ENCODE measurements around the gene GPR62.

The GPR62 gene

DNA sequence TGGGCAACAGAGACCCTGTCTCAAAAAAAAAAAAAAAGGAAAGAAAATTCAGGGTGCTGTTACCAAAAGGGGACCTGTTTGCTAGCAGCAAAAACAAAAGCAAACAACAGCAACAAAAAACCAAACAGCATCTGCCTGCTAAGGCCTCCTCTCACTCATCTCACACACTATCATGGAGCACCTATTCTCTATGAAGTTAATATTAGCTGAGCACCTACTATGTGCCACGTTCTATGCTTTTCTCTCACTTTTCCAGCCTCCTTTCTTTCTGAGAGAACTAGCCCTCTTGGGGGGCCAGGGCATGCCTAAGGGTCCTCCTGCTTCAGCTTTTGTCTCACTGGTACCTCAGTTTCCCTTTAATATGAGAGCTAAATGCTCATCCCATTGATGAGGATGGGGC is 468 bp upstream of the GPR62 start:
- no peak for DNase-seq (ENCODE audit: low read depth)

DNA sequence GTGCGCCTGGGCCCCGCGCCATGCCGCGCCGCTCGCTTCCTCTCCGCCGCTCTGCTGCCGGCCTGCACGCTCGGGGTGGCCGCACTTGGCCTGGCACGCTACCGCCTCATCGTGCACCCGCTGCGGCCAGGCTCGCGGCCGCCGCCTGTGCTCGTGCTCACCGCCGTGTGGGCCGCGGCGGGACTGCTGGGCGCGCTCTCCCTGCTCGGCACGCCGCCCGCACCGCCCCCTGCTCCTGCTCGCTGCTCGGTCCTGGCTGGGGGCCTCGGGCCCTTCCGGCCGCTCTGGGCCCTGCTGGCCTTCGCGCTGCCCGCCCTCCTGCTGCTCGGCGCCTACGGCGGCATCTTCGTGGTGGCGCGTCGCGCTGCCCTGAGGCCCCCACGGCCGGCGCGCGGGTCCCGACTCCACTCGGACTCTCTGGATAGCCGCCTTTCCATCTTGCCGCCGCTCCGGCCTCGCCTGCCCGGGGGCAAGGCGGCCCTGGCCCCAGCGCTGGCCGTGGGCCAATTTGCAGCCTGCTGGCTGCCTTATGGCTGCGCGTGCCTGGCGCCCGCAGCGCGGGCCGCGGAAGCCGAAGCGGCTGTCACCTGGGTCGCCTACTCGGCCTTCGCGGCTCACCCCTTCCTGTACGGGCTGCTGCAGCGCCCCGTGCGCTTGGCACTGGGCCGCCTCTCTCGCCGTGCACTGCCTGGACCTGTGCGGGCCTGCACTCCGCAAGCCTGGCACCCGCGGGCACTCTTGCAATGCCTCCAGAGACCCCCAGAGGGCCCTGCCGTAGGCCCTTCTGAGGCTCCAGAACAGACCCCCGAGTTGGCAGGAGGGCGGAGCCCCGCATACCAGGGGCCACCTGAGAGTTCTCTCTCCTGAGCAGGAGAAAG is 951 bp downstream of the GPR62 start:
- no peak for DNase-seq (ENCODE audit: low read depth)

DNA sequence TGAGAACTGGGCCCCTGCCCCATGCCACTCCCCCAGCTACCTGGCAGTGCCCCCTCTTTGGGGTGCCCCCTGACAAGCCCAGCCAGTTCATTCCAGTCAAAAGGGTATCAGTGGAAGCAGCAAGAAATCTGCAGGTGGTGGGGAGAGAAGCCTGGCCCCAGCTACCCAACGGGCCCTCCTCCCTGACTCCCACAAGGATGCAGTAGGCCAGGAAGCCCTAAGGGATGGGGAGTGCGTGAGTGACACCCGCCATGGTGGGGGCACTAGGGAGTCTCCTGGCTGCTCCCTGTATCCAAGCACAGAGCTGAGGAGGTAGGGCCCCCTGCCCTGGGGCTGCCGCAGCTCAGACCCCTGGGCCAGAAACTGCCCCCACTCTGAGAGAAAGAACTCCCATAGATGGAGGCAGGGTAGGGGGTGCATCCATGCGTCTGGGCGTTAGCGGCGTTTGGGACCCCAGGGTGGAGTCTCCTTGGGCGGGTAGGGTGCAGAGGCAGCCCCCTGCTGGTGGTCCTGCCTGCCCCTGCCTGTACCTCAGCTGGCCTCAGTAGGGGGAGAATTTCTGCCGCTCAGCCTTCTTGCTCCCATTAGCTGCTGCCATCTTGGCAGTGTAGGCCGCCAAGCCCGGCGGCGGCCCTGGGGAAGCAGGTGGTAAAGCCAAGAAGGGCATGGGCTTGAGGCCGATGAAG is 2.5 kb downstream of the GPR62 start:
- DNase-seq (ENCODE audit: low read depth), result no peak

DNA sequence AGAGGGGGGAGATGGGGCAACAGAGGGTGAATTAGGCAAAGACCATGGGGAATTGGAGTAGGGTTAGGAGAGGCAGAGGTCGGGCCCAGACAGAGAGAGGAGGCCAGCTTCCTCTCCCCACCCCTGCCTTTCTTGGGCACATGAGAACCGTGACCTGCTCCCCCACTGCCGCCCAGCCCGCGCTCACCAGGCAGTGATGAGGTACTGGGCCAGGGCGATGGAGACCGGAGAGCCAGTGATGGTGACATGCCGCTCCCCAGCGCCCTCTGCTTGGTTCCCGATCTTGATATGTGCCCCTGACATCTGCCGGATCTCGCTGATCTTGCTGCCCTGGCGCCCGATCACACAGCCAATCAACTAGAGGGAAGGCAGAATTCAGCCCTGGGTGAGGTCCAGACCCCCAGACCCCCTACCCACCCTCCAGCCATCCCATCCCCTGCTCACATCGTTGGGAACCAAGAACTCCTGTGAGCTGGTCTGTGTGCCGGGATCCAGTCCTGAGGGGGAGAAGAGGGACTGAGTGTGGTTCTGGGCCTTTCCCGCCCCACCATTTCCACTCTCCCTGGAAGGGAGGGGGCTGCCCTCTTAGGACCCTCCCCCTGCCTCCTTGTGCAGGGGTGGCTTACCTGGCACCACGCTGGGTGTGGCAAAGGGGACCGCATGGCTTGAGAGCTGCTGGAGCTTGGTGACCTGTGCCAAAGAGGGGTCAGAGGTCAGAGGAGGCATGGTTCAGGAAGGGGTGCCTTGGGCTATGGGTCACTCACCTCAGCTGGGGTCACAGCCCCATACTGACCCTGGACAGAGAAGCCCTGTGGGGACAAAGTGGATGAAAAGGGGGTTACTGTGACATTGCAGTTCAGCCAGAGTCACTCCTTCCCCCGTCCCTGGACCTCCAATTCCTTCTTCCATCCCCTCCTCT is 3.7 kb downstream of the GPR62 start:
- DNase-seq (ENCODE audit: low read depth), result no peak

DNA sequence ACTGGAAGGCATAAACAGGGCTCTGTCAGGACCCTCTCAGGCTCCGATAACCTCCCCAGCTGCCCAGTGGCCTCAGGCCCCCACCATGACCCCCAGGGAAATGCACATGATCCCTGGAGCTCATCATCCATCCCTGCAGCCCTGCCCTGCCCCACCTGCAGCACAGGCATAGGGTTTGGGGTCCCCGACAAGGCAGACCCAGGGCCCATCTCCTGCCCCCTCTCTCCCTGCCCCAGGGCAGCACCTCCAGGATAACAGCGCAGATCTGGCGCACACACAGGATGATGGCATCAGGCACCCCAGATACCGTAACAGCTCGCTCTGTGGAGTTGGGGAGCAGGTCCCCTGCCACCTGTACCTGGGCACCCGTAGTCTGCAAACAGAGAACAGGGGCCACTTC is 4.5 kb downstream of the GPR62 start:
- DNase-seq (ENCODE audit: low read depth), result no peak

DNA sequence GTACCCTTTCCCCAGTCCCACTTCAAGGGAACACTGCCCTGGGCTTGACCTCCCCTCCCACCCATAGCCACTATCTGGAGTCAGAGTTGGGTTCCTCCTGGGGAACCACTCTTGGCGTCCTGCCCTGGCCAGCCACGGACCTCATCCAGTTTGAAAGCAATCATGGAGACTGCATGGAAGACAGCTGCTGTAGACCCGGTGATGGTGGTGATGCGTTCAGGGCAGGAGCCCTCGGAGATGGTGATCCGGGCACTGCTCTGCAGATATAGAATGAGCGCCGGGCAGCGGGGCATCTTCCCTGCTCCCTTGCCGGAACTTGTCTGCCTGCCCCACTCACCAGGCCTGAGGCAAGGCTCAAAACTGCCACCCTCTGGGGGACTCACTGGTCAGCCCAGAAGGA is 5.2 kb downstream of the GPR62 start:
- no peak for DNase-seq (ENCODE audit: low read depth)

DNA sequence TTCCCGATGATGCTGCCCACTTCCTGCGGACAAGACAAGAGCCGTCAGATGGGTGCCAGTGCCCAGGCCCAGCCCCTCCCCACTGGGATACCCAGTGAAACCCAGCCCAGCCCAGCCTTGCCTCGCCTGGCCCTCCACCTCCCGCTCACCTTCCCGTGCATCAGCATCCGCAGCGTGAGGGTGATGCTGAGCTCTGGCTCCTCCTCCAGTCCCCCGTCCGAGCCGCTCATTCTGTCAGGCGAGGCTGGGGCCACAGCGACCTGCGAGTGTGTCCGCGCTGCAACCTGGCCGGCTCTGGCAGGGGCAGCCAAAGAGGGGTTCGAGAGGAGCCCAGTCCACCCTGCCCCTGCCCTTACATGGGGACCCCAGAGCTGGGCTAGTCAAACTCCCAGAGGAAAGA is 5.8 kb downstream of the GPR62 start:
- no peak for DNase-seq (ENCODE audit: low read depth)

DNA sequence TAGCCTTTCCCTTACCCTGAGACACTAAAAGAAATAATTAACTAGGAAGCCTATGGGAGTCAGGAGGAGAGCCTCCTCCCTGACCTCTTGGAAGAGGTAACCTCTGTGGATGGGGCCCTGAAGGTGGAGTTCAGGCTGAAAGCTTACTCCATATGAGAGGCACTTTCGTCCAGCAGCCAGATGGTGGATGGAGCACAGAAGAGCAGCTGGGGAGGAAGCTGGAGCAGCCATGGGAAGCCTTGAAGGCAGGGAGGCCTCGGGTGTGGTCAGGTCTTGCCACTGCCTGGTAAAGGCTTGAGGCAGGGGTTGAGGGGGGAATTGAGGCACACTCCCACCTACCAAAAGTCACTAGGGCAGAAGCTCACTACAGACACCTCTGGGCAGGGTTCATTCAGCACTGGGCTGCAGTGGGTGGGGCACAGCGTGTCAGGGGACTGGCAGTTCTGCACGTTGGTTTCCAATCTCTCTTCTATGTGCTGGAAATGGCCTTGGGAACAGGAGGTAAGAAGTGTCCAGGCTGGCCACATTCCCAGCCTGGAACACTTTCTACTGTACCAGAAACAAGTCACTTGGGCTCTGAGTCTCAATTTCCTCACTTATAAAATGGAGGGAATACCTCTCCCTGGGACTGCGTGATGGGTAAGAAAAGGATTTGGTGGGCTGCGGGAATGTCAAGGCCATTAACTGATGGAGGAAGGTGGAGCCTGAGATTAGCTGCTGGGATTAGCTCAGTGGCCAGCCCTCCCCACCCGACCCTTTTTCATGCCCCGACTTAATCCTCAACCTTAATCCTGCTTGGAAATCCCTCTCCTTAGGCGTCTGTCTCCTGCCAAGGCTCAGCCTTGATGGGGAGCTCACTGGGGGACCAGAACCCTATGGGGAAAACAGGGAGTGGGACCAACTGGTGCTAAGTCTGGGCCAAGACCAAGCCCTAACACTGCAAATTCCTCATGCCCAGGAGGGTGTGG is 6.7 kb downstream of the GPR62 start:
- no peak for DNase-seq (ENCODE audit: low read depth)

DNA sequence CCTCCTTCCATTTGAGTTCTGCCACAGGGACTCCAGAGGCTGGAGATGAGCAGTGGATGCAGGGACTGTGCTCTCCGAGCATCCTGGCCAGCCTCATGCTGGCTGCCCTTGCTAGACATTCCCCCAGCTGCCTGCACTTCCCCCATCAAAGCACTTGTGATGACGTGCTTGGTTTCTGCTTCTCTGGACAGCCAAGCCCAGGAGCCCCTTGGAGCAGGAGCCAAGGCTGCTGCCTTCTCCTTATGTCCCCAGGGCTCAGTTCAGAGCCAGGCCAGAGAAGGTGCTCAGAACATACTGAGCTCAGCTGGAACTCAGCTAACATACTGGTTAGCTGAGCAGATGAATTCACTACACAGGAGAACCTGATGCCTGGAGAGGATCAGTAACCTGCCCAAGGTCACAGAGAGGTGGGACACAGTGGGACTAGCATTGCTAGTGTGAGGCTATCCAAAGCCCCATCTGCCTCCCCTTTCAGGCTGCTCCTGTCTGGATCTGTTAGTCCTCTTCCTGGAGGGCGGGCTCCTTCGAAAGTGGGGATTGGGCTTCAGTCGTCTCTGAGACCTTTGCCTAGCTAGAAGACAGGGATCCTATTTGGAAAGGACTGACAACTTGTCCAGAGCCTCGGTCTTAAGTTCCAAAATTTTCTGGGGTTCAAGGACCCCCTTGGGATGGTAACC is 7.8 kb downstream of the GPR62 start:
- DNase-seq (ENCODE audit: low read depth), result no peak

DNA sequence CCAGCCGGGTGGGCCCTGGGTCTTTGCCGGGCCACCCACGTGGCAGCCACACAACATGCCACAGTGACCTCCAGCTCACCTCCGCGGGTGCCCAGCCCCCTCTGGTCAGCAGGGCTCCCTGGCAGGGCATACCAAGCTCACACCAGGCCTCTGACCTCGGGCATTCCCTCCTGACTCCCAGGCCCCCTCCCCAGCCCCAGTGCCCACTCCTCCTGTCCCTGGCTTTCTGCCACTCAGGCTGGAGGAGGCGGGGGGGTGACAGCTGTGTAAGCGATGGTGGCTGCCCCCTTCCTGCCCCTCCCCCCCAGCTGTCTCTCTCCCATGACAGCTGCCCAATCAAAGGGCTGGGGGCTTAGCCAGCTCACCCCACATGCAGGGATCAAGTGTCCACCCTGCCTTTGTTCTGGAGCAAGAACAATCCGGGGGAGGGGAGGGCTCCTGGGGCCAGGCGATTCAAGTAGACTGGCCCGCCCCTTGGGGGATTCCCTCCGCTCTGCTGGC is 8.8 kb downstream of the GPR62 start:
- DNase-seq (ENCODE audit: low read depth), result no peak

DNA sequence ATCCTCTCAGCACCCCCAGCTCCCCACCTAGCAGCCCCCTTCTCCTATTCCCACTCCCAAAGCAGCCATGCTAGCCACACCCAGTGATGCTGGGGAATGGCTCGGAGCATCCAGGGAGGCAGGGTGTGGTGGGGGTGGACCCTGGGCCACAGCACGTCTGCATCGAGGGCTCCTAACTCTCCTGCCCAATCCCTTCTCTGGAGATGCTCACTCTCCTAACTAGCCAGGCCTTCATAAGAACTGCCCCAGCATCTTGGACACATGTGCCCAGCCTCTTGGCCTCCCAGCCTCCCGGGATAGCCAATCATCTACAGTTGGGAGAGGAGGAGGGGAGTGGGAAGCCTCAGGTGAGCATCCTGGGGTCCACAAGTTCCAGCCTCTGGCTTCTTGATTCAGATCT is 9.3 kb downstream of the GPR62 start:
- DNase-seq (ENCODE audit: low read depth), result no peak

DNA sequence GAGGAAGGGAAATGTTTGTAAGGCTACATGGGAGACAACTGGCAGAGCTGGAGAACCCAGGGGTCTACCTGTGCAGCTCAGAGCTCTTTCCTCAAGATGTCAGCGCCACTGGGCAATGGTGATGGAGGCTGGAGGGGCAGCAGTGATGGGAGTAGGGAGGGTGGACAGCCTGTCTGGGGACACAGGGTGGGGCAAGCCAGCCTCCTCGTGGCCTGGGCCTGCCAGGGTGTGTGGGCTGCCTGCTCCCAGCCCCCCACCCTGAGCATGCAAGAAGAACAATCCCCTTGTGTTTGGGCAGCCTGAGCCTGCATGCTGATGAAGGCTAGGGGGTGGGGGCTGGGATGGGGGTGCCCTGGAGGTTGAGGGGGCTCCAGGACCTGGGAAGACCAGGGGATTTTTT is 10.8 kb downstream of the GPR62 start:
- DNase-seq (ENCODE audit: low read depth), result no peak

DNA sequence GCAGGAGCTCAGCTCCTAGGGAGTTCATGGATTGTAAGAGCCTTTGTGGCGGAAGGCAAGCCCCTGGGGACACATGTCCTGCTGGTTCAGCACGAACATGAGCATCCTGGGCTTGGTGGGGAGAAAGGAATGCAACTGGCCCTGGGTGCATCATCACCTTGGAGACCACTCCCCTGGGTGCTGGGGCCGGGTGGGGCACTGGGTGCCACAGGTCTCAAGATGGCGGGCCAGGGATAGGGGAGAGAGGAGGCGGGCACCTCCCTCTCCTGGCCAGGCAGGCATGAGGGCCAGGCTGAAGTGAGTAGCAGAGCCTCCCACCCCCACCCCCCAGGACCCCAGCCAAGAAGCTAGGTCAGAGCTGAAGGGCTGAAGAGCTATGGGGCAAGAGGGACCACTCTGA is 11.3 kb downstream of the GPR62 start:
- no peak for DNase-seq (ENCODE audit: low read depth)

DNA sequence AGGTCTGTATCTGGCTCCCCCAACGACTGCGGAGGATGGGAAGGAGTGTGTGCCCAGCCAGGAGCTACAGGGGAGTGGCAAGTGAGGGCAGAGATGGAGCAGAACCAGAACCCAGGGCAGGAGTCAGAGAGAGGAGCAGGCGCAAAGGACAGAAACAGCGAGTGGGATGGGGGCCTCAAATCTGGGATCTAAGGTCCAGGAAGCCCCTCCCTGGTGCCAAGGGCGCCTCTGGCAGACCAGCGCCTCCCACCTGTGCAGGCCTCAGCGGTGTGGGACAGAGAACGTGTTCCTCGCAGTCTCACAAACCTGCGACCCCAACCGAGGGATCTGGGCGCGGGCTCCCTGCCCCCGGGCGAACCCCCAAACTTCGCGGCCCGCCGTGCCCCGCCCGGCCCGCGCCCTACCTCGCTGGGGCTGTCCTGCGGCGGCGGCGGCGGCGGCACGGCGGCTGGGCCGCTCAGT is 11.8 kb downstream of the GPR62 start:
- no peak for DNase-seq (ENCODE audit: low read depth)

DNA sequence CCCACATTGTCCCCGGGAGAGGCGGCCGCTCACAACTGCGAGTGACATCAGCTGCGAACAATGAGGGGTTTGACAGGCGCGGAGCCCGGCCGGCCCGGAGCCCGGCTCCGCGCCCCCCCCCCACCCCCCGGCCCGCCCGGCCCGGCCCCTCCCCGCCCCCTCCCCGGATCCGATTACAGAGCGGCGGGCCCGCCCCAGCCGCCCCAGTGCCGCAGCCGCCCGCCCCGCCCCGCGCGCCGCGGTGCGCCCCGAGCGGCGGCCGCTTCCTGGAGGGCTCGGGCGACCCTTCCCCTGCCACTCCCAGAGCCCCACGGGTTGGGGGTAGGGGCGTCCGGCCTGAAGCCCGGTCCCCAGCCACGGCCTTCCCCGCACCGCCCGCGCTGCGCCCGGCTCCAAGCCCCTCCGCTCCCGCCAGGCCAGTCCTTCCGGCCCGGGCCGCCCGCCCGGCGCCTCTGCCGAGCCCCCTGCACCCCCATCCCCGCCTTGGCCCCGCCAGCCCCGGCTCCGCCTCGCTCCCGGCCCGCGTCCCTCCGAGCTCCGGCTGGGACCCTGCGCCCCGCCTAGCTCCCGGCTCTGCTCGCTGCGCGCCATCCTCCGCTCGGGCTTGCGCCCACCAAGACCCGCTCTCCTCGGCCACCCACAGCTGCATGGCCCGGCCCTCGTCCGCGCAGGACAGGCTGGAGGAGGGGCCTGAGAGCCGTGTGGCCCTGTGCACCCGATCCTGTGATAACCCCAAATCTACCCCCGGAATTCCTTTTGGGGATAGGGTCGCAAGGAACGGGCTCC is 12.4 kb downstream of the GPR62 start, which contains the start of gene PCBP4:
TSS of gene PCBP4 (minus strand) at position 71 of the 786 bp plus-strand sequence. CDS start 6,214 bp downstream, outside the sequence.
- peak; percentile 33 for DNase-seq (ENCODE audit: low read depth)

DNA sequence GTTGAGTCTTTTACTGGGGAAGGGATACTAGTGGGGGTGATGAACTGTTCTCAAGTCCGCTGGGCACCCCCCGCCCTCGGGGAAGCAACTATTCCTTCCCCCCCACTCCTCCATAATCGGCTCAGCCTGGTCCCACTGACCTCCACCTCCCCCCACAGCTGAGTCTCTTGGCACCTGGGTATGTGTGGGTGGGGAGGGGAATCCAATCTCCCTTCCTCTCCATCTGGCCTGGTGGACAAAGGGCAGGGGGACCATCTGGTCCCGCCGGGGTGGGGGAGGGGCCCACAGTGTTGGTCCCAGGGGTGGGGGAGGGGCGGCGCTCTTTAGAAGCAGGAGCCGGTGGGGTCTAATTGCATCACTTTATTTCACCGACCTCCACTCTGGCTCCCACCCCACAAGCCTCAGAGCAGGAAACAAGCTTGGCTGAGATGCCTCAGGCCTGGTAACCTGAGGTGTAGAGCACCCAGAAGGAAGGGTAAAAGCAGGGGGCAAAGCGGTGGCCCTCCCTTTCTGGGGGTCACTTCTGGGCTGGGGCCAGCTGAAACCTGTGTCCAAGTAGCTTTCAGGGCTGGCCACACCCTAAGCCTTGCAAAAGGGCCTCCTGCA is 13.1 kb downstream of the GPR62 start:
- DNase-seq (ENCODE audit: low read depth), result no peak

DNA sequence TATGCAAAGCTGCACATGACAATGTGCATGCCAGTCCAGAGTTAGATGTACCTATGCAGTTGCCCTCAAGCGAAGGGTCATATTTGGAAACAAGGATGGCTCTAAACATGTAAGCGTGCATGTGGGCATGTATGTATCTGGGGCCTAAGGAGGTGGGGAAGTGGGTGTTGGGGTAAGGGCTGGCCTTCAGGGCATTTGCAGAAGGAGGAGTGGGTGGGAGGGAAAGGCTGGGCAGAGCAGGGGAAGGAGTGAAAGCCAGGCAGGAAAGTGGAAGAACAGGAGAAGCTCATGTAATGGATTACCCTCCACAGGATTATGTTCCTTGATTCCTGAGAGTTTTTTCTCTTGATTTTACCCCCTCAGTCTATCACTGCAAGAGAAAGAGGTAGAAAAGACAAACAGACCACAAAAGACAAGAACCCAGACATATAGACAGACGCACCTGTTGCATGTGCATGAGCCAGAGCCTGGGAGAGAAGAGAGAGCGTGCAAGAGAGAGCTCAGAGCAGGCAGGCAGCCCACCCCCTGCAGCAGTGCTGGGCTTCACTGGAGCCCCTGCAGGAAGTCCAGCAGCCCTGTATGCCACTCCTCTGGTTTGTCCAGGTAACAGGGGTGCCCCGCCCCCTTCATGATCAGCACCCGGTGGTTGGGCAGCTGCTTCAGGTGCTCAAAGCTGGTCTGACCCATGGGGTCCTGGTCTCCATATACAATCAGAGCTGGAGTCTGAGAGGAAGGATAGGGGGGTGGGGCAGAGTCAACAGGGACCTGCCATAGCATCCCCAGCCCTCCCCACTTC is 13.9 kb downstream of the GPR62 start:
- DNase-seq (ENCODE audit: low read depth), result no peak

DNA sequence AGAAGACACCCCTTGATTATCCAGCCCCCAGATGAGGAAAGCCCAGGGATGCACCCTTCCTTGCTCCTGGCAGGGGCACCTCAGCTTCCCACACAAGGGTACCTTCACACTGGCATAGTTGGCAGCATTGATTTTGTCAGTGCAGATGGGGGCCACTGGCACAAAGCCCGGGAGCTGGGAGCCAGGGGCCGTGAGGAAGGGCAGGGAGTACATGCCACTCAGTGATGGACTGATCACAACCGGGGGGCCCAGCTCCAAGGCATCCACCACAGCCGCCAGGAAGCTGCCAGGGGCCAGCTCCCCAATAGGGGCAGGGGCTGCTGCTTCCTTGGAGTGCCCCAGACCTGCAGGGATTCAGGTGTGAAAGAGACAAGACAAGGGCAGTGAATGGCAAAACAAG is 14.7 kb downstream of the GPR62 start:
- no peak for DNase-seq (ENCODE audit: low read depth)

Measured in T follicular helper cell (primary cell).